Fibroblast of gingiva (primary cell): ENCODE measurements around the gene PRKN.

Experiments used
- DNase-seq: peaks from one replicate; pipeline ENCODE4 v3.0.0-alpha.2; 2011; ENCODE audit warnings: low read depth

PRKN gene

DNA sequence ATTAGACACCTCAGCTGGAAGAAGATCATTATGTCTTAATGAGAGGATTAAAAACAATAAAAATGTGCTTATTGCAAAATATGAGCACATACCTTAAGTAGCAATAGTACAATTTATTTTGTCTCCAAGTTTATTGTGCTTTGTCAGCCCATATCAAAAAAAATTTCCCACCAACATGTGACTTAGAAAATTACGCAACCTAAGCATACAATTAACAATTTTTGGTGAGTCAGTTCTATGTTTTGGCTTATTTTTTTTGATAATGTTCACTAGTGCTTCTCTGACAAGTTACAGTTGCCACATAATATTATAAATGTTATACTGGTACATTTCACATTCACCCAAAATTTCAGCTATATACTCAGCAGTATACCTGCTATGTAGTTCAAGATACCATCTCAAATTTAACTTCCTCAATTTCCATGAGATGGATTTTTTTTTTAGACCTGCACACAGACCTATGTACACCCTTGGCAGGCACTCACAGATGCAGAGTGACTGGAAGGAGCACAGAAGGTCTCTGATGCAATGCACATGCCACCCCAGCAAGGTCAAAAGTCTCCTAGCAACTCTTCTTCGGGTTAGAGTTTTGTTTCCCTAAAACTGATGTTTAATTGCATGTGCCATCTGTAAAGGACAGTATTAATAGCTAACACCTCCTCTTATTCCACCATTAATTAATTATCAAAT lies 112.4 kb downstream of the PRKN start:
- DNase-seq: peak; percentile 60

DNA sequence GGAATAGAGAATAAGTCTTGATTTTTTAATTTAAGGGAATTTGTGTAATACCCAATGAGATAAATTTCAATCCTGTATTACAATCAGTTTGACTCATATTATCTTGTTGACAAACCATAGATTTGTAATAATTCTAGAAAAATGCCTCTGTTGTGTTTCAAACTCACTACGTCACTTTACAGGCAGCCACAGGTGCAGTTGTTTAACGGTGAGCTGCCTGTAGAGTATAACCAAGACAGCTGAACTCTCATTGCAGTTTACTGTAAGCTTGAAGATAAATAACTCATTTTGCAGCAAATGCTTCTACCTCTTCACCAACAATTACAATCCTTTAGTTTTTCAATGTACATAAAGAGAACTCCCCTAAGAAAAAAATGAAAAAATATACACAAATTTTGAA lies 114.3 kb downstream of the PRKN start:
- no peak for DNase-seq

DNA sequence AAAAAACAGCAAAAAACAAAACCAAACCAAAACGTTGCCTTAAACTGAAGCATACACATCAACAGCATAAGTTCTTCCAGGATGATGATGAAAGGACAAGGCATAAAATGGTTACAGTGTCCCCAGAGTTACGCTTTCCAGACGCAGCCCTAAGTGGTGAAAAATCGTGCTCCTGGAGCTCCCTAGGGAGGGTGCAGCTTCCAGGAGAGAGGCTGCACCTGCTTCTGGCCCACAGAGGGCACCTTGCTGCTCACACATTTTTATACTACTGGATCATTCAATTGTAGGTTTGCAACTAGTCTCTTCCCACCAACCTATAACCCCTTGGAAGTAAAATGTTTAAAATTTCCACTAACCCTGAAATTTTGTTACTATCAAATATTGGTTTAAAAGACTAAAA lies 115.0 kb downstream of the PRKN start:
- DNase-seq: no peak

DNA sequence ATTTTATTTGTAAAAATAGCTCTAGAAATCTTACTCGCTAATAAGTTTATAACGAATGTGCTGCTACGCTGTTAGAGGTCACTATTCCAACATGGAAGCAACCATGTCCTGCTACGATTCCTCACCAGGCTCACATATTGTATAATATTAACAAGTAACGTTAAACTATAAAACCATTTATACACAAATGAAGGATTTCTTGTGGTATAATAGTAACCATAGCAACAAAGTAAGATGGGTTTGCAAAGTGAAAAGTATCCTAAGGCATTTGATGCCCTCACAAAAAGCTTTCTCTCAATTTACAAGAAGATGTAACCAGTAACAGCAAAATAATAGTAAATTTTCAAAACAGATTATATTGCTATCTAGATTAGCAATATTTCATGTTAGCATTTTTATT lies 117.2 kb downstream of the PRKN start:
- DNase-seq: no peak

DNA sequence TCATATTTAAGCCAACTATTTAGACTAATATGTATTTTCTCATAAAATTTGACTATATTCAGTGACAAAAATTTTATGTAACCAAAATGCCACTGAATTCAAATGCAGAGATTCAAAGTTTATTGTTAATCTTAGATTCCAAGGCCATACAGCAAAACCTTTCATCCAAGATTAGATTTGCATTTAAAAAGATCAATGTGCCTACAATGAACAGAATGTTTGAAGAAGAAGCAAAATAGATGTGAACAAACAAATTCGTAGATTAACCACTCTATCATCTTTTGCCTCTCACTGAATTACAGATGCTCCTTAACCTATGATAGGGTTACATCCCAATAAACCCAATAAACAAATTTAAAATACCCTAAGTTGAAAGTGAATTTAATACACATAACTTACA lies 121.7 kb downstream of the PRKN start:
- DNase-seq: no peak

DNA sequence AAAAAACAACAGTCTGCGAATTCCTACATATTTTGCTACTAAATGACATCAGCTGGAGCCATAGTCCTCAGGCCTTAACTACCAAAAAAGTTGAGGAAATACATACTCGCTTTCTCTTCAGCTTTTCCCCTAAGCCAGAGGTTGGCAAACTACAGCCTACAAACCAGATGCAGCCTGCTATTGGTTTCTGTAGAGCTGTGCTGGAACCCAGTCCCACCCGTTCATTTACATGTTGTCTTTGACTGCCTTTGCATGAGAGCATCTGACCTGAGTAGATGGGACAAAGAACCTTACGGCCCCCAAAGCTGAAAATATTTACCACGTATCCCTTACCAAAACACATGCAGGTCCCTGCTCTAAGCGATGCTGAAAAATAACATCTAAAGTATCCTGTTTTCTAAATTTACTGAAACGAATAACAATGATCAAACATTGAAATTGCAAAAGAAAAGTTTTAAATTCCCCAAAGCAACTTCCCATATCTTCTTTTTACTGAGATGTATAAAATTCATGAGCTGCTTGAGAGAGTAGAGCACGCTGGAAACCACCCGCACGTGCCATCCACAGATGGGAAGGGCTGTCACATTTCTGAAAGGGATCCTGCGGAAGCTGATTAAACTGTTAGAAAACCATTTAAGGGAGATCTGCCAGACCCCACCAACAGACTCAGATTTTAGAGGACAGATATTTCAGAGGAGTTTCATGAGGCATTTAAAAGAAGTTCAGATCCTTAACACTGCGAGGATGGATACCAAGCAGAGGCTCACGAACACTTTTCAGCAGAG lies 124.1 kb downstream of the PRKN start:
- DNase-seq: no peak

DNA sequence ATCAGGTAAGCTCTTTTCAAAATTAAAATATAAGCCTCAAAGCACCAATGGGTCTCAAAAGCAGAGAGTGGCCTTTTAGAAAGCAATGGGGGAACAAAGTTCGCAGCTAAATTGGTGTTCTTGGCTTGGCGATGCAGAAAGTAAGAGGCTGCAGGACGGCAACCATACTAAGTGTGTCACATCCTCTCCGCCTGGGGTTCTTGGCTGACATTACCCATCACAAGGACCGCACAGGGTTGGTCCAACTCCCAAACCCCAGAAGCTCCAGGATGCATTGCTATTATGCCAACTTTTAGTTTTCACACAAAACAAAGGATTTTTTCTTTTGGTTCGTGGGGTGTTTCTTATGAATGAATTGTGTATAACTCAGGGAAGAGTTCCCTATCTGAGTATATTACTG lies 124.8 kb downstream of the PRKN start:
- DNase-seq: no peak

DNA sequence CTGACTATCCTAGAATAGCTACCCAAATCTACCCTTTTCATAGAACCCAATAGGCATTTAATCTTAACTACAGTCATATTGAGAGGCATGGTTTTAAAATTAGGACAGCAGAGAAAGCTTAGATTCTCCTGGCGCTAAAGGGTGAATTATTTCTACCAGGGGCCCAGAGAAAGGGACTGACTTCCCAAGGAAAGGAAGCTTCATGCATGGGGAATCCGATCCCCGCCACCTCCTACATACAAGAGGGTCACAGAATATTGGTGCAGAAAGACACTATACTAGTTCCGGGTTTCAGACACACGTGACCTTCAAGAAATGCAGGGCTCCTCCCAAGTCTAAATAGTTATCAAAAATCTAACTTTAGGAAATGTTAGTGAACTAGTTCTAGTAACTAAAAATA lies 130.9 kb downstream of the PRKN start:
- DNase-seq: no peak

DNA sequence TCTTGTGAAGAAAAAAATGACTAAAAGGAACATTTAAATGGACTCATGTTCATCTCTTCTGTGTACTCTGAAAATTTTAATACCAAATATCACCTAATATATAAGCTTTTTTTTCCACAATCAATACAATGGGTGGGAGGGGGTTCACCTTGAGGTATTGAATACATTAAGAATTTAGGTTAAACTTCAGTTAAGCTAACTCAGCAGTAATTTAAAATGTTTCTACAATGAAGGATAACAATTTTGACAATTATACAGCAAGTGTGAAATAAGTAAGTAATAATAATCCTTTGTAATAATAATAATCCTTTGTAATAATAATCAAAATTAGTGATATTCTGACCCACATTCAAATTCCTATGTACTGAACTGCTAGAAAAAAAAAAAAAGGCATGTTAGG lies 136.0 kb downstream of the PRKN start:
- DNase-seq: no peak

DNA sequence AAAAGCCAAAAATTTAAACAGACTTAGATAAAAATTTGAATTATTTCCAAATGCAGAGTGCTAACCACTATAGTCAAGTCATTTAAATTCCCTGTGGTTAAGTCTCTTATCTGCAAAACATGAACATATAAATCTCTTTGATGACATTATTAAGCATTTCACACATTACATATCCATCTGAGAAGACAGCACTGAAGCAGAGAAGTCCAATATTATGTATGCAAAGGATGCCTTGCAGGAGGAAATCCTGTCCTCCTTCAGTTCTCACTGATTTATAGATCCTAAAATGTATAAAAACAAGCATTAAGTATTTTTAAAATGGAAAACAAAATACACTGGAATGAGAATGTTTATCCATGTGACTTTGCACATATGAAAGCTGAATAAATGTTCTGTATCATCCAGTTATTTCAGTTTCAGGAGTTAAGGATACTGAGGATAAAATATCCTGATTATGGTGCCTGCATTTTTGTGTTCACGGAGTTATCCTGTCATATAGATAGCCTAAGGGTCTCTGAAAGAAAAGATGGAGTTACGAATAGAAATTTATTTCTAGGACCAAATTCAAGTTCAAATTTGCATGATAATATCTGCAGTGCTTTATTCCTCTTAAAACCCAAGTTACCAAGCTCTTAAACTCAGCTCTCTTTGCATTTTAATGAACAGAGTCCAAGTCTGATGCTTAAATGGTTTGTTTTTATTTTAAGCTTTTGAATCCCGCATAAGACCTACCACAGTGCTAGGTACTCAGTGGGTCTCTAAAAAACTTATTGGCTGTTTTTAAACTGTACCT lies 145.4 kb downstream of the PRKN start:
- no peak for DNase-seq

DNA sequence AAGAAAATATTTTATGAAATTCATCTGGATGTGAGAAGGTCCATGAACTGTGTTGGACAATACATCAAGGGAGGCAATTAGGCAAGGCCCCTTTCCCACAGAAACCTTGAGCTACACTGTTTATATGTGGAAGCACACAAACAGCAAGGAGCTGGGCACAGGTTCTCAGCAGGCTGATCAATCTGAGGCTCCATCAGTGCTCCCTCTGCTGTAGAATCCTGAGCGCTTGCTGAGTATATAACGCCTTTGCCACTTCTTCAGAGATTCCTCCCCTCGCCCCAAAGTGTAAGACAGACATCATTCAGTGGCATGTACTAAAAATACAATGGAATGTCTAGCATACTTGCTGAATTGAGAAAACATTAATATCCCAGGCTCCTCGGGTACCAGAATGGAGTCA lies 146.9 kb downstream of the PRKN start:
- DNase-seq: no peak

DNA sequence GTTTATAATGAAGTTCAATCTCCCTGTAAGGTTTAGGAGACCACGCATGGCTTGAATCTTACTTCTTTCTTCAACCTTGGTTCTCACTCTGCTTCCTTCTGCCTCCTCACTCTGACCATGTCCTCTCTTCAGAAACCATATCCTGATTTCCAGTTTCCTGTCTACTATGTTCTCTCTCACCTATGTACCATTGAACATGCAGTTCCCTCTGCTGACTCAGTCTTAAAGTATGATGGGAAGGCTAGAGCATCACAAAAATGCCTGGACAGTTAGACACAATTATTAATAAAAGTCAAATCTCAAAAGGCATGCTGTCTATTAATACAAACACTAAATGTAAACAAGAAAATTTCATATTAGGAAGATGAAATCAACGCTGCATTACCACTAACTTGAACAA lies 151.6 kb downstream of the PRKN start:
- DNase-seq: no peak

DNA sequence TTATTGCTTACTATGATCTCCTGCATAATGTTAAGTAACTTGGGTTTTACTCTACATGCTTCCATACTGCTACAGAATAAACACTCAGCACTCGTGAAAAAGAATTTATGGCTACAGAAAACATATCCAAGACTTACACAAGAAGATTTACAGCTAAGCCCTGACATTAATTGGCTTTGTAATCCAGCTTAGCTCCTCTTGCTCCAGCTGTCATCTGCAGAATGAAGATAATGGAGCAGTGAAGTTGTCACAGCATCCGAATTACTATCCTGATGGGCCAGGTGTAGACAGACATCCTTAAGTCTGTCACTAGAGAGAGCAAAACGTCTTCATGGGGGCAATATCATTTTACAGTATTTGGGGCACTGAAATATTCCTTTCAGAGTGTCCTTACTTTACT lies 155.3 kb downstream of the PRKN start:
- DNase-seq: no peak

DNA sequence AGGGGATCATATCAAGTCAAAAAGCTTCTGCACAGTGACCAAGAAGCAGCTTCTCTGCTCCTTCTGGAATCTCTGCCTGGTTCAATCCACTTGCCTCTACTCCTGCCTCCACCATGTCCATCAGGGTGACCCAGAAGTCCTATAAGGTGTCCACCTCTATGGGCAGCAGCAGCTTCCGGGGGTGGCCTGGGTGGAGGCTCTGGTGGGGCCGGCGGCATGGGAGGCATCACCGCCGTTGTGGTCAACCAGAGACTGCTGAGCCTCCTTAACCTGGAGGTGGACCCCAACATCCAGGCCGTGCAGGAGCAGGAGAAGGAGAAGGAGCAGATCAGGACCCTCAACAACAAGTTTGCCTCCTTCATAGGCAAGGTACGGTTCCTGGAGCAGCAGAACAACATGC lies 159.3 kb downstream of the PRKN start:
- no peak for DNase-seq

DNA sequence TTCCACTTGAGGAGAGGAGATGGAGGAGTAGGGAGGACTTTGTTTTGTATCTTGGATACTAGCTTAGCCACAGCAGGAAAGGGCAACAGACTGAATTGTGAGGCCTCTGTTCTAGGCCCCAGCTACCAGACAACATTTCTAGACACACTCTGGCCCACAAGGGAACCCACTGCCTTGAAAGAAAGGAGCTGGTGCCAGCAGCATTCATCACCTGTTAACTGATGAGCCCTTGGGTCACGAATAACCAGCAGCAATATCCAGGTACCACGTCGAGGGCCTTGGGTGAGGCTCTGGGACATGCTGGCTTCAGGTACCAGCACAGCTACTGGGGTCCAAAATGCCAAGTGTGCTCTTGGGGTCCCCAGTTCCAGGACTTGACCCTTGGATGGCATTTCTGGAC lies 165.5 kb downstream of the PRKN start:
- DNase-seq: no peak

DNA sequence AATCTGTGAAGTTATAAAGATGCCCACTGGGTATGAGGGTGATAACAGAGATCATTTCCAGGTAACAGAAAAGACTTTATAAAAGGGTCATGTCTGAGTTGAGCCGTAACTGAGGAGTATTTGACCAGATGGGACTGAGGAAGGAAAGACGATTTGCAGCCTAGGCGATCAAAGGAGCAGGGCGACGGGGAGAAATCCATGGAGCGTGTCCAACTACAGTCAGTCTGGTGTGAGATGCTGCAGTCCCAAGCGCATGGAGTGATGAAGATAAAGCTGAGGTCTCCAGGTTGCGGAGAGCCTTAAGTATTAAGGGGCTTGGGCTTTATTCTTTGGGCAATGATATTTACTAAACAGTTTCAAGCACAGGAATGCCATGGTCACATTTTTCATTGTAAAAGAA lies 166.7 kb downstream of the PRKN start:
- DNase-seq: no peak

DNA sequence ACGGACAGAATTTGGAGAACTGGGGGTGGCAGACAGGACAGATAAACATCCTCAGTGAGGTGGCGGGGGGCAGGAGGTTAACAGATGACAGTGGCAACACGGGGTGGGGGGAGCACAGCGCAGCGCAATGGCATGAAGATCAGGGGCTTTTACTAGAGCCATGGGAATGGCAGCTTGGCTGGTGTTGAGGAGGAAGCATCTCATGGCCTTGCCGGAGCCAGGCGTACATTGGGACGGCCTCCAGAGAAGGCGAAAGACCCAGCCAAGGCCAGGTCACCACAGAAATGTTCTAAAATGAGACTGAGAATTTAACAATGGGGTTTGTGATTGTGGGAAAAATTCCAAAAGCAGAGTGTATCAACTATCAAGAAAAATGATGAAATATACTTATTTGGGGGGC lies 173.0 kb downstream of the PRKN start:
- no peak for DNase-seq

DNA sequence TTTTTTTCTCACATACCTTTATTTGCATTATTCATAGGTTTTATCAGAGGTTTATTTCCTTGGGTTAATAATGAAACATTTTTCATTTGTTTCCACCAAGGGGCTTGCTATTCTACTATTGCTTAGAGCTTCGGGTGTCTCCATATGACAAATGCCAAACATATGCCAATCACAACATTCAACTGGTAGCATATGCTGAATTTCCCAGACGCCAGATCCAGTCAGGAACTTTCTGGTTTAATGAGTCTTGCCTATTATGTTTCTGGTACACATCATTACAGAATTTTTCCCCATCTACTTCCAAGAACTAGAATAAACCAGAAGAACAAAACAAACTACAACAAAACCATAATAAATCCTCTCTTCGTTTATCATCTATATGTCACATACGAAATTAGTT lies 180.7 kb downstream of the PRKN start:
- DNase-seq: no peak

DNA sequence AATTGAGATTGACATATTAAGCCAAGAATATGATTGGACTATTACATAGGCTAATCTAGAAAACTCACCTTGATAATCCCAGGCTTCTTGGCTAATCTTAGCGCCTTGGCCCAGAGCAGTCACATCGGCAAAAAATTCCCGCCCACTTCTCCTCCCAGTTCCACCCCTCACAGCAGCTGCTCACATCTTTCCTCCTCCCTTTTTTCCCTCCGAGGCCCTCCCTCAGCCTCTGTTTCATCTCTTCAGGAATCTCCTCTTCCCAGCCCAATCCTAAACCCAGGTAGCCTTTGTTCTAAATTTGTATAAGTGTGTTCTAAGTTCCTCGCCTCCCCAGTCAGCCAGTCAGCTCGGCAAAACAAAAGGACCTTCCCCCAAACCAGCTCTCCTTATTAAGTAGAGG lies 184.3 kb downstream of the PRKN start:
- no peak for DNase-seq

DNA sequence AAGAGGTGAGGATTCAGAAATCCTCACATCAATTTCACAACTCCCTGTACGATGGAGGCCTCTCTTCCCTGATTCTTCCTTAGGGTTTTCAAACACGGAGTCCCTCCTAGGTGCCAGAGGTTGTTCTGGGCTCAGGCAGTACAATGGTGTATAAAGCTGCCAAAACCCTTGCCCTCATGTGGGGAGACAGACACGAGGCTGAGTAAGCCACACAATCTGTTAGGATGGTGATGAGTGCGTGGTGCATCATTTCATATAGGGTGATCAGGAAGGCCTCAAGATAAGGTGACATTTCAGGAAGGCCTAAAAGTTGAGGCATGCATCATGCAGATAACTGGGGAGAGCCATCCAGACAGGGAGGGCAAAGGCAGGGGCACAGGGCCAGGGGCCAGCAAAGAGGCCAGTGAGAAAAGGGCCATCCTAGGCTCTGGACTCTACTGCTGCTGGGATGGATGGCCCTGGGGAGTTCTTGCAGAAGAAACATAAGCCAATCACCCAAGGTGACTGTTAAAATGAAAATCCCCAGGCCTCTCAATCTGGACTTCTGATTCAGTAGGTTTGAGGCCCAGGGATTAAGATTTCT lies 186.5 kb downstream of the PRKN start:
- no peak for DNase-seq

DNA sequence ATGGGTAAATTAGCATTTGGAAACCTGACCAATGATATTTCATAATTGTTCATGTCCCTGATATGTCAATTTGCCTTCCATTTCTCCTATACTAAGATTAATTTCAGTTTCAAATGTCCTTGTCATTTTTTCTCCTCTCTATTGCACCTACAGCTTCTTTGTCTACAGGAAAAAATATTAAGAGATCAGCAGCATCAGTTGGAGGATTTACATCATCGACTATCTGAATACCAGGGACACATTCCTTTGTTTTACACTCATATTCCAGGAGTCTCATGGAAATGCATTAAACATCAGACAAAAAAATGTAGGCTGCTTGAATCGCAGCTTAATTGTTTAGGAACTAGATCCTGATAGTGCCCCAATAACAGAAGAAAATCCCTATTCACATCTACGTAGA lies 188.2 kb downstream of the PRKN start:
- DNase-seq: no peak

DNA sequence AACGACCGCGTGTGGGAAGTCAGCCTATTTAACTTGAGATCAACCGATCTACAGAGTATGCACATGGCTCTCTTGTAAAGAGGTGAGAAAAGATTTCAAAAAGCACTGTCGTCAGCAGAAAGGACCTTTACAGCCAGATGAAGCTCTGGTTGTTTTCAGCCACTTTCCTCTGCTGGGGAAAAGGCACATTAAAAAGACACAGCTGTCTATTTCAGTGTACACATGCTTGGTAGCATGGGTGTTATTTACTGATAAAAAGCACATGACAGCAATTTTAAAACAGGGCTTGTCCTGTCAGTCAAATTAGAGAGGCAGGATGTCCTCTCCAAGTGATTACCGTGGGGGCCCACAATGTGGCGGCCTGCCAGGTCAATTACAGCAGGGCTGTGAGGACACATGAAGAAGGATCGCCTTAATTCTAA lies 188.9 kb downstream of the PRKN start:
- DNase-seq: no peak

DNA sequence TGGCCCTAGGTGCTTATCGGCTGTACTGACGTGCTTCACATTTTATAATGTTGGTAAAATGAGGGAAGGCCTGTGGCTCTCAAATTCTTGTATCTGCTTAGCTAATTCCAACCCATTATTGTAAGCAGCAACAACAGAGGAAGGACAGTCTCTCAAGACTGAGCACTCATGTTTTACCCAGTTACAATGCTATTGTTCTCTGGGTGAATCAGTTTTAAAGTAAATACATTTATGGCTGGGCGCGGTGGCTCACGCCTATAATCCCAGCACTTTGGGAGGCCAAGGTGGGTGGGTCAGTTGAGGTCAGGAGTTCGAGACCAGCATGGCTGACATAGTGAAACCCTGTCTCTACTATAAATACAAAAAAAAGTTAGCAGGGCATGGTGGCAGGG lies 194.6 kb downstream of the PRKN start:
- no peak for DNase-seq
